IMR-90 (cell line): ENCODE data around the gene MPPED2.

Source experiments
- BHLHE40 ChIP-seq: fragments of 150-350 bp; IDR thresholded peaks from 2 replicates; pipeline ENCODE4 v1.6.1; 2016; ENCODE audit warnings: mild to moderate bottlenecking, low read depth, low read length
- CHD1 ChIP-seq: IDR thresholded peaks from 2 replicates; pipeline ENCODE4 v1.6.1; 2012; ENCODE audit warnings: low read depth, low read length, improper control_type of control experiment
- MAFK ChIP-seq: IDR thresholded peaks from 2 replicates; pipeline ENCODE4 v1.6.1; 2012; ENCODE audit warnings: low read depth, low read length, improper control_type of control experiment
- MXI1 ChIP-seq: IDR thresholded peaks from 2 replicates; pipeline ENCODE4 v1.6.1; 2012; ENCODE audit warnings: low read depth, mild to moderate bottlenecking, low read length, moderate library complexity, borderline replicate concordance
- POLR2A ChIP-seq: IDR thresholded peaks from 2 replicates; pipeline ENCODE4 v1.6.1; 2012; ENCODE audit warnings: mild to moderate bottlenecking, low read depth, low read length
- RFX5 ChIP-seq: IDR thresholded peaks from 2 replicates; pipeline ENCODE4 v1.8.0; 2012; ENCODE audit warnings: low read depth, mild to moderate bottlenecking, low read length, moderate library complexity
- TF ChIP-seq, protein P1 (sequence below): conservative IDR thresholded peaks from 2 replicates; pipeline ENCODE4 v1.5.1; 2012; ENCODE audit warnings: mild to moderate bottlenecking, low read depth, low read length, improper control_type of control experiment
- TF ChIP-seq, protein P2 (sequence below): fragments of 150-350 bp; IDR thresholded peaks from 2 replicates; pipeline ENCODE4 v1.6.1; 2017; ENCODE audit warnings: mild to moderate bottlenecking, antibody characterized with exemption, low read length, low read depth

DNA sequence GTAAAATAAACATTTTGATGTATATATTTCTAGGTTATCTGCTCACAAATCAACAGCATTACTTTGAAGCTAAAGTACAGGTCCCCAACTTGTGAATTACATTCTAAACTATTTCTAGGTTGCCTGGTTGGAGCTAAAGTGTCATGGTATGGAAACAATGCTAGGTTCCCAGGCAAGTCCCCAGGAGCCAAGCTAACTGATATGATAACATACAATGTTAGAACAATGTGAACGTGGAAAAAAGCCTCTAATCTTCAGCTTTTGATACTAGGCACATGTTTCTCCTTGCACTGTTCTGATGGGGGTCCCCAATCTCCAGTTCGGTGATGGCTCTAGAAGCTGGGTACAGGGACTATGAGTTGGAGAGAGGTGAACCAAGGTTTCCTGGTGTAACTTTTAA is 153.4 kb downstream of the MPPED2 start:
- TF ChIP-seq, protein P1, sequence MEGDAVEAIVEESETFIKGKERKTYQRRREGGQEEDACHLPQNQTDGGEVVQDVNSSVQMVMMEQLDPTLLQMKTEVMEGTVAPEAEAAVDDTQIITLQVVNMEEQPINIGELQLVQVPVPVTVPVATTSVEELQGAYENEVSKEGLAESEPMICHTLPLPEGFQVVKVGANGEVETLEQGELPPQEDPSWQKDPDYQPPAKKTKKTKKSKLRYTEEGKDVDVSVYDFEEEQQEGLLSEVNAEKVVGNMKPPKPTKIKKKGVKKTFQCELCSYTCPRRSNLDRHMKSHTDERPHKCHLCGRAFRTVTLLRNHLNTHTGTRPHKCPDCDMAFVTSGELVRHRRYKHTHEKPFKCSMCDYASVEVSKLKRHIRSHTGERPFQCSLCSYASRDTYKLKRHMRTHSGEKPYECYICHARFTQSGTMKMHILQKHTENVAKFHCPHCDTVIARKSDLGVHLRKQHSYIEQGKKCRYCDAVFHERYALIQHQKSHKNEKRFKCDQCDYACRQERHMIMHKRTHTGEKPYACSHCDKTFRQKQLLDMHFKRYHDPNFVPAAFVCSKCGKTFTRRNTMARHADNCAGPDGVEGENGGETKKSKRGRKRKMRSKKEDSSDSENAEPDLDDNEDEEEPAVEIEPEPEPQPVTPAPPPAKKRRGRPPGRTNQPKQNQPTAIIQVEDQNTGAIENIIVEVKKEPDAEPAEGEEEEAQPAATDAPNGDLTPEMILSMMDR = no peak
- TF ChIP-seq POLR2A (no peak), MXI1 (no peak), BHLHE40 (no peak), MAFK (no peak), CHD1 (no peak), RFX5 (no peak)
- TF ChIP-seq, protein P2, sequence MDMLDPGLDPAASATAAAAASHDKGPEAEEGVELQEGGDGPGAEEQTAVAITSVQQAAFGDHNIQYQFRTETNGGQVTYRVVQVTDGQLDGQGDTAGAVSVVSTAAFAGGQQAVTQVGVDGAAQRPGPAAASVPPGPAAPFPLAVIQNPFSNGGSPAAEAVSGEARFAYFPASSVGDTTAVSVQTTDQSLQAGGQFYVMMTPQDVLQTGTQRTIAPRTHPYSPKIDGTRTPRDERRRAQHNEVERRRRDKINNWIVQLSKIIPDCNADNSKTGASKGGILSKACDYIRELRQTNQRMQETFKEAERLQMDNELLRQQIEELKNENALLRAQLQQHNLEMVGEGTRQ = no peak
